Smooth muscle cell (in vitro differentiated cells): ENCODE results near the gene SYCE3. TPM values are rescaled to one million over a fixed set of nuclear protein-coding genes. Genes with fewer than 3 reads are reported as not detected.

Source experiments
- DNase-seq: peaks from one replicate; lab custom pipeline; 2025; ENCODE audit not compliant: unreplicated experiment; lab: John Stamatoyannopoulos, UW
- H2AFZ ChIP-seq: fragments of 200-600 bp; sonication (generic); 2 replicates; pipeline ENCODE4 v1.6.0; 2016; ENCODE audit warnings: antibody characterized with exemption, low read depth, mild to moderate bottlenecking
- H3F3A ChIP-seq: fragments of 200-600 bp; sonication (generic); 2 replicates; pipeline ENCODE4 v1.6.0; 2017; ENCODE audit warnings: antibody characterized with exemption, low read depth
- H3K27ac ChIP-seq: fragments of 200-600 bp; sonication (generic); 2 replicates; pipeline ENCODE4 v1.5.1; 2016; ENCODE audit warnings: low read depth, mild to moderate bottlenecking
- H3K27me3 ChIP-seq: fragments of 200-600 bp; sonication (generic); 2 replicates; pipeline ENCODE4 v1.6.1; 2016; ENCODE audit warnings: low read depth, mild to moderate bottlenecking
- H3K36me3 ChIP-seq: fragments of 200-600 bp; sonication (generic); 2 replicates; pipeline ENCODE4 v1.5.1; 2016; ENCODE audit warnings: low read depth
- H3K4me1 ChIP-seq: fragments of 200-600 bp; sonication (generic); 2 replicates; pipeline ENCODE4 v1.5.1; 2016; ENCODE audit warnings: low read depth
- H3K4me2 ChIP-seq: fragments of 200-600 bp; sonication (generic); 2 replicates; pipeline ENCODE4 v1.6.0; 2016; ENCODE audit warnings: mild to moderate bottlenecking
- H3K4me3 ChIP-seq: fragments of 200-600 bp; sonication (generic); 2 replicates; pipeline ENCODE4 v1.5.1; 2016; ENCODE audit warnings: mild to moderate bottlenecking
- H3K79me2 ChIP-seq: fragments of 200-600 bp; sonication (generic); 2 replicates; pipeline ENCODE4 v1.6.0; 2016; ENCODE audit warnings: low read depth, mild to moderate bottlenecking
- H3K9ac ChIP-seq: fragments of 200-600 bp; sonication (generic); 2 replicates; pipeline ENCODE4 v1.6.0; 2016; ENCODE audit warnings: low read depth
- H3K9me3 ChIP-seq: fragments of 200-600 bp; sonication (generic); replicated peaks from 2 replicates; pipeline ENCODE4 v1.5.1; 2016; ENCODE audit warnings: low read depth
- H4K20me1 ChIP-seq: fragments of 200-600 bp; sonication (generic); 2 replicates; pipeline ENCODE4 v1.6.0; 2016; ENCODE audit warnings: low read depth
- WGBS: methylation state at CpG from one replicate; pipeline ENCODE4 v1.1.7; 2016; ENCODE audit warnings: low lambda C conversion rate; 5-methylcytosine and 5-hydroxymethylcytosine counted together
- polyA plus RNA-seq: library from polyadenylated mRNA; unstranded; fragments of >200 nt; fragmentation: Nextera tagmentation; extraction: Ambion mirVana; gene quantifications from 2 replicates; pipeline ENCODE4 v1.2.1, GENCODE V29; 2016
- total RNA-seq: library from RNA; depleted of rRNA; stranded (reverse); fragments of >200 nt; gene quantifications from 2 replicates; pipeline ENCODE4 v1.2.3, GENCODE V29; 2014
- TF ChIP-seq, protein P1 (sequence below): fragments of 200-600 bp; sonication (generic); IDR thresholded peaks from 2 replicates; pipeline ENCODE4 v1.5.1; 2017; ENCODE audit warnings: borderline replicate concordance, mild to moderate bottlenecking, antibody characterized with exemption; ENCODE audit not compliant: insufficient read depth, poor library complexity, severe bottlenecking

The SYCE3 gene
- total and polyA plus RNA-seq, 2 experiments from 2014 or later: not detected

DNA sequence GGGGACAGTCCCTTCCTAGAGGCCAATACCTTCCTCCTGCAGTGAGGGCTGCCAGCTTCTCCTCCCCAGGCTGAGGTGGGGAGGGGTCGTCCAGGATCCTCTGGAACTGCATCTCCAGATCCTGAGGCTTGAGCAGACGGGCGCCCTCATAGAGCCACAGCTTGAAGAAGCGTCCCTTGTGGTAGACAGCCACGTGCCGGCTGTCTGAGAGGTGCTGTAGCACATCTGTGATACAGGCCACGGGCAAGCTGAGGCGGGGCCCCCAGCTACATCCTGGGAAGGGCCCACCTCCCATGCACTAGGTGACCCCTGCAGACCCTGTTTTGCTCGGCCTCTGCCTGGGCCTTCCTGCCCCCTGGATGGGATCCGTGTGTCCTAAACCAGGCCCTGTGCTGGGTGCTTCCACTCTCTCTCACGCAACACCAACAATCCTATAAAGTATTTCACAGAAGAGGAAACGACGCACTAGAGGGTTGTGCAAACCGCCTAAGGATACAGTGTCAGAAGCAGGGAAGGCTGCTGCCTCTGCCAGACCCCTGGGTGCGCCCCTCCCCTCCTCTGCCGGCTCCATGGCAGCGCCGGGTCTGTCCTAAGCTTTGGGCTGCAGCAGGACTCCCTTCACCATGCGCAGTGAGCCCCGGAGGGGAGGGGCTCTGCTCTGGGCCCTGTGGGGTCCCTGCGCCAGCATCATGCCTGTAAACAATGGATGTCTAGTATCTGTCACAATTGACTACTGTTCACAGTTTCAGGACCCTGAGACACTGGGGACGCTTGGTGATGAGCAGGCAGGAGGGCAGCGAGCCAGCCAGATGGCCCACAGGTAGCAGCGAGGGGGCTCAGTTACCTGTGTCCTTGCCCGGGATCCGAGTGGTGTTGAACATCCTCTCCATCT is 11.0 kb upstream of the SYCE3 start:
- peaks cover under 1% of the 10 kb centered on the region for H3K36me3 ChIP-seq
- no peaks in the 10 kb centered on the region for H4K20me1 ChIP-seq
- H2AFZ ChIP-seq: no peak overlapping the region
- no peaks in the 10 kb centered on the region for H3K9me3 ChIP-seq
- TF ChIP-seq, protein P1, sequence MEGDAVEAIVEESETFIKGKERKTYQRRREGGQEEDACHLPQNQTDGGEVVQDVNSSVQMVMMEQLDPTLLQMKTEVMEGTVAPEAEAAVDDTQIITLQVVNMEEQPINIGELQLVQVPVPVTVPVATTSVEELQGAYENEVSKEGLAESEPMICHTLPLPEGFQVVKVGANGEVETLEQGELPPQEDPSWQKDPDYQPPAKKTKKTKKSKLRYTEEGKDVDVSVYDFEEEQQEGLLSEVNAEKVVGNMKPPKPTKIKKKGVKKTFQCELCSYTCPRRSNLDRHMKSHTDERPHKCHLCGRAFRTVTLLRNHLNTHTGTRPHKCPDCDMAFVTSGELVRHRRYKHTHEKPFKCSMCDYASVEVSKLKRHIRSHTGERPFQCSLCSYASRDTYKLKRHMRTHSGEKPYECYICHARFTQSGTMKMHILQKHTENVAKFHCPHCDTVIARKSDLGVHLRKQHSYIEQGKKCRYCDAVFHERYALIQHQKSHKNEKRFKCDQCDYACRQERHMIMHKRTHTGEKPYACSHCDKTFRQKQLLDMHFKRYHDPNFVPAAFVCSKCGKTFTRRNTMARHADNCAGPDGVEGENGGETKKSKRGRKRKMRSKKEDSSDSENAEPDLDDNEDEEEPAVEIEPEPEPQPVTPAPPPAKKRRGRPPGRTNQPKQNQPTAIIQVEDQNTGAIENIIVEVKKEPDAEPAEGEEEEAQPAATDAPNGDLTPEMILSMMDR: no peak
- H3K27ac ChIP-seq: no peak overlapping the region
- H3K9ac ChIP-seq: no peak overlapping the region
- no peak overlapping the region for H3K4me3 ChIP-seq
- no peak overlapping the region for H3K4me2 ChIP-seq
- no peaks in the 10 kb centered on the region for H3K27me3 ChIP-seq
- H3F3A ChIP-seq: no peaks in the 10 kb centered on the region
- WGBS: 98% methylated on average over 26 of the region's 26 CpGs
- H3K4me1 ChIP-seq: no peaks in the 10 kb centered on the region
- H3K79me2 ChIP-seq: no peaks in the 10 kb centered on the region
- no peak for DNase-seq

DNA sequence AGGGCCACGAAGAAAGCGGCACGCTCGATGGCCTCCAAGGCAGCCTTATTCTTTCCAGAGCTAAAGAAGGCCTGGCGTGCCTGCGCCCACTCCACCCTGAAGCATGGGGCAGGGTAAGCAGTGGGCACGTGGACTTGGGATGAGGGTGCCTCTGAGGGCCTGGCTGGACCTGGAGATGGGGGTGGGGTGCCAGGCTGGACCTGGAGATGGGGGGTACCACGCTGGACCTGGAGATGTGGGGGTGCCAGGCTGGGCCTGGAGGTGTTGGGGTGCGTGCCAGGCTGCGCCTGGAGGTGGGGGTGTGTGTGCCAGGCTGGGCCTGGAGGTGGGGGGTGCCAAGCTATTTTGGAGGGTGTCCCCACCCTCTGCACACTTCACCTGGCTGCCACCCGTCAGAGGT is 10.2 kb upstream of the SYCE3 start:
- Histone ChIP-seq H3K9ac (no peak overlapping the region), H3K4me2 (no peak overlapping the region), H3K79me2 (no peaks in the 10 kb centered on the region), H2AFZ (no peak overlapping the region), H3K9me3 (no peaks in the 10 kb centered on the region), H3K4me1 (no peaks in the 10 kb centered on the region), H3F3A (no peaks in the 10 kb centered on the region), H4K20me1 (no peaks in the 10 kb centered on the region), H3K36me3 (peaks cover 3% of the 10 kb centered on the region), H3K4me3 (no peak overlapping the region), H3K27me3 (no peaks in the 10 kb centered on the region), H3K27ac (no peak overlapping the region)
- TF ChIP-seq, protein P1: no peak
- DNase-seq: no peak
- WGBS: 94% methylated on average over 11 of the region's 11 CpGs

DNA sequence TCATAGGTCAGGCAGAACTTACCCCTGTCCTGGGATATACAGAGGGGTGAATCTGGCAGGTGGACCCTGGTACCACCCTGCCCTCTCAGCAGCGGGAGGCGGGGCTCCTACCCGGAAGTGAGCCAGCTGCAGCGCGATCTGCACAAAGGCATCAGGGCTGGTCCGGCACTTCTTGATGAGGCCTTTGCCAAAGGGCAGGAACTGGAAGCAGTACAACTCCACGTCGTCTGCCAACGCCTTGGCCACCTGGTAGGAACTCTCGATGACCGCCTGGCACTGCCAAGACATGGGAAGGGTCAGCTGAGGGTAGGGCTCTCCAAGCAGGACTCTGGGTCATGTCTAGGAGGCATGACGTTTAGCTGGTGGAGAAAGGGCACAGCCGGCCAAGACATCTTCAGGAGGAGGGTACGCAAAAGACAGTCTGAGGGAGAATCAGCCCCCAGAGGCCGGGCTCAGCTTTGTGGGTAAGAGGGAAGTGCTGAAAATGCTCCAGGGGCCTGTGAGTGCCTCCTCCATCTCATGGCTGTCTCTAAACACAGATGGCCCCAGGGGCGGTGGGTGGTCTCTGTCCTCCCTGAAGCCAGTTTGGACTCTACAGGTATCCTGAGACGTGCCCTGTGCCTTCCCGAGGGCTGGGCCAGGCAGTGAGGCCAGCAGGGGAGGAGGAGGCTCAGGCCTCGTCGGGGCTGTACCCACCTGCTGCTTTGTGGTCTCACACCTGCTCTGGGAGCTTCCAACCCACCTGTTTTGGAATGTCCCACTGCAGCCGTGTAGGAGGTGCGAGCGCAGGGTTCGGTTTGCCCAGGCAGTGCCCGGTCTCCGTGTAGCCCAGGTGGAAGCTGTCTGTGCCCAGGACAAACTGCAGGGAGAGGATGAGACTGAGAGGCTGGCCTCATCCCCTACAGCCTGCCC is 8.8 kb upstream of the SYCE3 start:
- no peak overlapping the region for H2AFZ ChIP-seq
- H3K4me3 ChIP-seq: no peak overlapping the region
- 95% methylated on average over 26 of the region's 26 CpGs for WGBS
- H3K27me3 ChIP-seq: no peaks in the 10 kb centered on the region
- H4K20me1 ChIP-seq: no peaks in the 10 kb centered on the region
- no peaks in the 10 kb centered on the region for H3K9me3 ChIP-seq
- H3K27ac ChIP-seq: no peak overlapping the region
- TF ChIP-seq, protein P1: no peak
- no peaks in the 10 kb centered on the region for H3K4me1 ChIP-seq
- no peak for DNase-seq
- H3K9ac ChIP-seq: no peak overlapping the region
- no peaks in the 10 kb centered on the region for H3F3A ChIP-seq
- H3K79me2 ChIP-seq: no peaks in the 10 kb centered on the region
- peaks cover 3% of the 10 kb centered on the region for H3K36me3 ChIP-seq
- H3K4me2 ChIP-seq: no peak overlapping the region
